IMR-90 (cell line): ENCODE measurements around the gene VSNL1.

ENCODE experiments used
- CTCF ChIP-seq: conservative IDR thresholded peaks from 2 replicates; pipeline ENCODE4 v1.5.1; 2012; ENCODE audit warnings: mild to moderate bottlenecking, low read depth, low read length, improper control_type of control experiment
- ELK1 ChIP-seq: fragments of 150-350 bp; IDR thresholded peaks from 2 replicates; pipeline ENCODE4 v1.6.1; 2016; ENCODE audit warnings: low read depth, mild to moderate bottlenecking, low read length, moderate library complexity, borderline replicate concordance
- MAFK ChIP-seq: IDR thresholded peaks from 2 replicates; pipeline ENCODE4 v1.6.1; 2012; ENCODE audit warnings: low read depth, low read length, improper control_type of control experiment
- MXI1 ChIP-seq: IDR thresholded peaks from 2 replicates; pipeline ENCODE4 v1.6.1; 2012; ENCODE audit warnings: low read depth, mild to moderate bottlenecking, low read length, moderate library complexity, borderline replicate concordance
- NFE2L2 ChIP-seq: fragments of 150-350 bp; IDR thresholded peaks from 2 replicates; pipeline ENCODE4 v1.6.1; 2016; ENCODE audit warnings: low read depth, mild to moderate bottlenecking, low read length

- TF ChIP-seq ELK1 (no peak), NFE2L2 (no peak), CTCF (no peak), MXI1 (no peak), MAFK (no peak)
Measured at GRCh38 chr2:17545680-17546613, 5.5 kb downstream of the VSNL1 start.
